ENCODE measurements around the gene CDH23. TPM values are rescaled to one million over a fixed set of nuclear protein-coding genes. Genes with fewer than 3 reads are reported as not detected.

CDH23 gene
- total RNA-seq, 1 experiment from 2014 or later: 0.02 TPM

- H3K36me3 Mint-ChIP-seq (ENCODE audit: insufficient read depth, unreplicated experiment): no peaks in the 10 kb centered on the region
- no peak for TF ChIP-seq CTCF (IDR thresholded peaks at IDR 0.05; ENCODE audit: unreplicated experiment)
- DNase-seq (ENCODE audit: unreplicated experiment): no peak
- H3K9me3 Mint-ChIP-seq (ENCODE audit: unreplicated experiment): no peaks in the 10 kb centered on the region
- no peak overlapping the region for H3K27ac Mint-ChIP-seq (ENCODE audit: low read depth, unreplicated experiment)
- POLR2A ChIA-PET: no interaction called here
- no peak overlapping the region for H3K4me3 Mint-ChIP-seq (ENCODE audit: unreplicated experiment)
- intact Hi-C loops (cut with micrococcal nuclease): no loop called here
- CTCF ChIA-PET: interaction anchor here (0.7 kb wide), 1 partner anchor 476 kb away, joined by 3 read pairs; no protein-coding TSS in a partner anchor
- no TSS peak for BruUV-seq (replicated peaks)
- no peaks in the 10 kb centered on the region for H3K27me3 Mint-ChIP-seq (ENCODE audit: insufficient read depth, unreplicated experiment)
- H3K4me1 Mint-ChIP-seq (ENCODE audit: insufficient read depth, unreplicated experiment): no peaks in the 10 kb centered on the region
Observed at GRCh38 chr10:71784679-71785272, 388.1 kb downstream of the CDH23 start.

- Mint-ChIP-seq H3K4me3 (ENCODE audit: unreplicated experiment) (no peak overlapping the region), H3K36me3 (ENCODE audit: insufficient read depth, unreplicated experiment) (no peaks in the 10 kb centered on the region), H3K9me3 (ENCODE audit: unreplicated experiment) (no peaks in the 10 kb centered on the region), H3K27ac (ENCODE audit: low read depth, unreplicated experiment) (no peak overlapping the region), H3K4me1 (ENCODE audit: insufficient read depth, unreplicated experiment) (no peaks in the 10 kb centered on the region), H3K27me3 (ENCODE audit: insufficient read depth, unreplicated experiment) (peaks cover 9% of the 10 kb centered on the region)
- POLR2A ChIA-PET: no interaction called here
- BruUV-seq (replicated peaks): no TSS peak
- no peak for DNase-seq (ENCODE audit: unreplicated experiment)
- CTCF ChIA-PET: interaction anchor here (0.9 kb wide), 1 partner anchor 24 kb away, joined by 3 read pairs; no protein-coding TSS in a partner anchor
- TF ChIP-seq CTCF (IDR thresholded peaks at IDR 0.05; ENCODE audit: unreplicated experiment): no peak
- intact Hi-C loops (cut with micrococcal nuclease): no loop called here
Observed at GRCh38 chr10:71788954-71789353, 392.2 kb downstream of the CDH23 start.

GRCh38 chr10:71789871-71790270 lies 393.2 kb downstream of the CDH23 start:
- Mint-ChIP-seq H3K27ac (ENCODE audit: low read depth, unreplicated experiment) (no peak overlapping the region), H3K9me3 (ENCODE audit: unreplicated experiment) (no peaks in the 10 kb centered on the region), H3K4me3 (ENCODE audit: unreplicated experiment) (no peak overlapping the region), H3K27me3 (ENCODE audit: insufficient read depth, unreplicated experiment) (peaks cover 18% of the 10 kb centered on the region), H3K36me3 (ENCODE audit: insufficient read depth, unreplicated experiment) (no peaks in the 10 kb centered on the region), H3K4me1 (ENCODE audit: insufficient read depth, unreplicated experiment) (no peaks in the 10 kb centered on the region)
- no peak for TF ChIP-seq CTCF (IDR thresholded peaks at IDR 0.05; ENCODE audit: unreplicated experiment)
- intact Hi-C loops (cut with micrococcal nuclease): no loop called here
- ChIA-PET CTCF (no interaction called here), POLR2A (no interaction called here)
- no peak for DNase-seq (ENCODE audit: unreplicated experiment)
- no TSS peak for BruUV-seq (replicated peaks)

- H3K27me3 Mint-ChIP-seq (ENCODE audit: insufficient read depth, unreplicated experiment): peaks cover 18% of the 10 kb centered on the region
- CTCF ChIA-PET: interaction anchor here (0.6 to 1.3 kb wide), 2 partner anchors 16 to 359 kb away, joined by 3 to 4 read pairs; no protein-coding TSS in a partner anchor
- no peaks in the 10 kb centered on the region for H3K9me3 Mint-ChIP-seq (ENCODE audit: unreplicated experiment)
- H3K27ac Mint-ChIP-seq (ENCODE audit: low read depth, unreplicated experiment): no peak overlapping the region
- H3K4me1 Mint-ChIP-seq (ENCODE audit: insufficient read depth, unreplicated experiment): no peaks in the 10 kb centered on the region
- no peak overlapping the region for H3K4me3 Mint-ChIP-seq (ENCODE audit: unreplicated experiment)
- TF ChIP-seq CTCF (IDR thresholded peaks at IDR 0.05; ENCODE audit: unreplicated experiment): no peak
- POLR2A ChIA-PET: no interaction called here
- intact Hi-C loops (cut with micrococcal nuclease): no loop called here
- no peak for DNase-seq (ENCODE audit: unreplicated experiment)
- no TSS peak for BruUV-seq (replicated peaks)
- no peaks in the 10 kb centered on the region for H3K36me3 Mint-ChIP-seq (ENCODE audit: insufficient read depth, unreplicated experiment)
Observed at GRCh38 chr10:71790749-71791440, 394.2 kb downstream of the CDH23 start.
